GM23248 (cell line): ENCODE results near the gene C14orf93.

Experiments used
- EZH2 ChIP-seq: fragments of 200-600 bp; sonication (generic); IDR thresholded peaks from 2 replicates; pipeline ENCODE4 v1.6.1; 2018; ENCODE audit warnings: antibody characterized with exemption, mild to moderate bottlenecking; ENCODE audit not compliant: insufficient read depth, poor library complexity, severe bottlenecking
- EZH2phosphoT487 ChIP-seq: fragments of 200-600 bp; sonication (generic); IDR thresholded peaks from 2 replicates; pipeline ENCODE4 v1.6.1; 2018; ENCODE audit warnings: antibody characterized with exemption, moderate library complexity, mild to moderate bottlenecking, low read depth; ENCODE audit not compliant: insufficient read depth

DNA sequence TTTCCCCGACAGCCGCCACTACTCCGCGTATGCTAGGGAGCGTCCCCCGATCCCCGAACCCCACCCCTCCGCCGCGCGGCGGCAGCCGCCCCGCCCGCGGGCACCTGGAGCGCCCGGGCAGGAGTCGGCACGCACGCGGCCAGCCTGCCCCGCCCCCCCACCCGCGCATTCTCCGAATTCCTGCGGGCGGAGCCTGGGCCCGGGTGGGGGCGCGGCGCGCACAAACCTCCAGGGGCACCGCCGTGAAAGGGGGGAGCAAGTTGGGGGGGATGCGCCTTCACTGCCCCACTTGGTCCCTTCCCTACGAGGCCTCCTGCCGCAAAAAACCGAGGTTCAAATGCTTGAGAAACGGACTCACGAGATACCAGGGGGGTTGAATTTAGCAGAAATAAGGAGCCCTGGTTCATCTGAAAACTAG is 29.3 kb downstream of the C14orf93 start:
- TF ChIP-seq EZH2 (no peak), EZH2phosphoT487 (no peak)
